Left lobe of liver (tissue), 2 donors: ENCODE data around the gene FMNL3. TPM values are rescaled to one million over a fixed set of nuclear protein-coding genes. Genes with fewer than 3 reads are reported as not detected.
A peak's percentile ranks its signal among the peaks of the same experiment; 100 is the strongest.
"Not testable (repeated sequence)": the region's sequence is repeated elsewhere in the genome, so short reads cannot be mapped to it uniquely, and the experiment has no call there.

Source experiments
- ATAC-seq: fragments of 200-7000 bp; cut with Tn5 transposase; one replicate; pipeline ENCODE4 v1.9.1; 2020; ENCODE audit warnings: mild to moderate bottlenecking, moderate library complexity
- DNase-seq: peaks from one replicate; pipeline ENCODE4 v3.0.0-alpha.2; 2020; ENCODE audit warnings: low spot score
- total RNA-seq: library from RNA; stranded (reverse); gene quantifications from one replicate; pipeline ENCODE4 v1.2.1, GENCODE V29; 2021
- donor health status: DM: no; HTN: no; CAD: no; lungs with moderate emphysema.
- donor health status: DM: no; HTN: yes; CAD: no.

The FMNL3 gene
- total RNA-seq, 1 donor from 2014 or later: 3.1 TPM

DNA sequence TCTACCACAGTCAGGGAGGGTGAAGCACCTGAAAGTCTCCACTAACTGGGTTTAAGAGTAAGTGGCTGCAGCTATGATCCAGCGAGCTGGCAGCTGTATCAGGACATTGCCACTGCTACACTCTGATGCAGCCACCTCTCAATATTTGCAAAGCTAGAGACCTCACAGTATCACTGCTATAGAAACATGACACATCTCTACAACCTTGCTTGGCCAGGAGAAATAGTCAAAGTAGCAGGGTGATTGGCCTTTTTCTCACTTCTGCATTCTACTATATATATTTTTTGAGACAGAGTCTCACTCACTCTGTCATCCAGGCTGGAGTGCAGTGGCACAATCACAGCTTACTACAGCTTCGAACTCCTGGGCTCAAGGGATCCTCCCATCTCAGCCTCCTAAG lies 9.3 kb upstream of the FMNL3 start:
- ATAC-seq (no peak), DNase-seq (no peak)

DNA sequence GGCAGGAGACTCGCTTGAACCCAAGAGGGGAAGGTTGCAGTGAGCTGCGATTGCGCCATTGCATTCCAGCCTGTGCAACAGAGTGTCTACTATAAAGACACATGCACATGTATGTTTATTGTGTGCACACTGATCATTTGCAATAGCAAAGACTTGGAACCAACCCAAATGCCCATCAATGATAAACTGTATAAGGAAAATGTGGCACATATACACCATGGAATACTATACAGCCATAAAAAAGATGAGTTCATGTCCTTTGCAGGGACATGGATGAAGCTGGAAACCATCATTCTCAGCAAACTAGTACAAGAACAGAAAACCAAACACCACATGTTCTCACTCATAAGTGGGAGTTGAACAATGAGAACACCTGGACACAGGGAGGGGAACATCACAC lies 6.7 kb upstream of the FMNL3 start:
- not testable (repeated sequence) for ATAC-seq, DNase-seq

DNA sequence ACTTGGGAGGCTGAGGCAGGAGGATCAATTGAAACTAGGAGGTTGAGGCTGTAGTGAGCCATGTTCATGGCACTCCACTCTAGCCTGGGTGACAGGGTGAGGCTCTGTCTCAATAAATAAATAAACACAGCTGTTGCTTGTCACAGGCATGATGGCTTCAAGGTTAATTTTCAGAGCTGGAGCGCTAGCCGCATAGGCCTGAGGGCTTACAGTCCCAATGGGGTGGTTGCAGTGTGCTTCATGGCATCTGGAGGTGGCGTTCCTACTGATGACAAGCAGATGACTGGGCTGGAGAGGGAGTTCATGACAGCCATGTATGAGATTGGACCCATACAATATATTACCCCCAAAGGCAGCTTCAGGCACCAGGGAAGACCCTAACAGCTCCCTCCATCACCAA lies 1.6 kb upstream of the FMNL3 start:
- no peak for ATAC-seq
- DNase-seq: no peak

DNA sequence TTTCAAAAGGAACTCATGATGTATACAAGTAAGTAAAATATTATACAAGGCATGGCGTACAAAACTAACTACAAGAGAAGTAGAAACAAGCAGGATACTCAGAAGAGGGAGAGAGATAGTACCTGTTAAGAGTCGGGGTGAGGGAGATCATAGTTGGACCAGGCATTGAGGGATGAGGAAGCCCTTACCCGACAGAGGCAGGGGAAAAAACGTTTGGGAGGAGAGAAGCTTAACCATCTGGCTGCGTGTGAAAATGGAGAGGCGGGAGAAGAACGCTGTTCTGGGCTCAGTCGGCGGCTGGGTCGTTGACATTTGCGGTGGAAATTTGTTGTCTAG lies 575 bp upstream of the FMNL3 start:
- no peak for DNase-seq

DNA sequence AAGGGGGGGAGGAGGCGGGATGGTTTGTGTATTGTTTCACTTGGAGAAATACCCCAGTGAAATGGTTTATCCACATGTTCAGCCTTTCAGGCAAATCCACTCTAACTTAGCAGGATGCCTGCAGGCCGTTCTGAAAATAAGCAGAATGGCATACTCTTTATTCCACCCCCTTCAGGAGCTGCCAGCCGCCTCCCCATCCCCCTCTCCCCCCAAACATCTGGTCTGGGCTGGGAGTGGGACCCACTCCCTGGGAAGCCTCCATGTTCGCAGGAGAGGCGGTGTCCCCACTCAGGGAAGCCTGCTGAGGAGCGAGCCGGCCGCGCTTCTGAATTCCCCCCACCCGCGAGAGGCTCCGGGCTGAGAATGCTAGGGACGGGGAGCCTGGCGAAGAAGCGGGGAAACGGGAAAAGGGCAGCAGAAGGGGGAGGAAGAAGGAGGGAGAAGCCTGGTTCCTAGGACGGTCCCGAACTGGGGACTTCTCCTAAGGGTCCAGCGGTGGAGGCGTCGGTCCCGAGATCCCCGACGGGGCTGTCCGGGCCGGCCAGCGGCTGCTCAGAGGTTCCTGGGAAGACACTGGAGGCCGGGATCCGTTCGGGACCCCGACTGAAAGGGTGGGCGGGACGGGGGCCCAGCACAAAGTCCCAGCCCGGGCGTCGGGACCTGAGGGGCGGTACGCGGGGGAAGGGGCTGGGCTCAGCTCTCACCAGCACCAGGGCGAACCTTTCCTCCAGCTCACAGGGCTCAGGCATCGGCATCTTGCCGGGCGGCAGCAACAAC lies 666 bp downstream of the FMNL3 start:
- peak; percentile 1 for ATAC-seq
- DNase-seq: peak; percentile 49

More for the DNA sequence above, 575 bp upstream of the FMNL3 start:
- no peak for ATAC-seq

DNA sequence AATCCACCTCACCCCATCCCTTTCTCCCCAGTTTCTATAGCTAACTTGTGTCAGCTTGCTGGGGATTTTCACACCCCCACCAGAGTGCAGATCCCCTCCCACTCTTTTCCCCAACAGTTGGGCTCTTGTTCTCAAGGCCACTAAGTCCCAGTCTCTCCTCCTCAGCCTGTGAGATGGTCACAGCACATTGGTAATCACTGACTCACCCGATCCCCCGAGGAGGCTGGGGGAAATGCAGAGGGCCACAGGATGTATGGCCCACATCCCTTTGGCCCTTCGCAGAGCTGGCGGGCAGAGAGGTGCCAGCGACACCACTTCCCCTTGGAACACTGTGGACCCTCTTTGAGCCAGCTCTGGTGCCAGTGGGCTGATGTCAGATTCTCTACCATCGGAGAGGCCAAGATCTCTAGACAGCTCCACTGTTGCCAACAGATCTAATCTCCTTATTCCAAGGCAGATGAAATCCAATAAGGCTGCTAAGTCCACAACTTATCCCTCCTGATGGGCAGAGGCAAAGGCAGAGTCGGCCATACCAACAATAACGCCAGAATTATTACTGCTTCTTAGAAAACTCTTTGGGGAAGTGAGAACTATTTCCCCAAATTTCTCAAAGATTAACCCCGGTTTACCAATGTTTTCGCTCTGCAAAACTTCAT lies 1.6 kb downstream of the FMNL3 start:
- no peak for DNase-seq
- ATAC-seq: no peak

DNA sequence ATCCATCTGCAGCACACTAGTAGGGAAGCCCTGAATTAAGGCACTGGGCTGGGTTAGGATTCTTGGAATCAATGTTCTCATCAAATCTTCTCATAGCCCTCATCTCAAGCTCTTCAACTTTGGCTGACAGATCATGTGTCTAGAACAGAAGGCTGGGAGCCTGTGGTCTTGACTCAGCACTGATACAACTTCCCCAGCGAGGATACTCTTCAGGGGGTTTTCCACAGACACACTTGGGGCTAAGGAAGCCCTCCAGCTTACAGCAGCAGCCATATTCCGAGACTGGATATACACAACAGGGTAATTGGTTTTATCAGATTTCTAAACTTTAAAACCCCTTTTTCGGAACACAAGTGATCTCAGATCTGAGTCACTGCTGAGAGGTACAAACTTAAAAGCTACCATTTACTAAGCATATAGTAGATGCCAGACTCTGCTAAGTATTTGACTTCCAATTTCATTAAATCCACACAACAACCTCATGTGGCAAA lies 3.5 kb downstream of the FMNL3 start:
- no peak for ATAC-seq
- no peak for DNase-seq

DNA sequence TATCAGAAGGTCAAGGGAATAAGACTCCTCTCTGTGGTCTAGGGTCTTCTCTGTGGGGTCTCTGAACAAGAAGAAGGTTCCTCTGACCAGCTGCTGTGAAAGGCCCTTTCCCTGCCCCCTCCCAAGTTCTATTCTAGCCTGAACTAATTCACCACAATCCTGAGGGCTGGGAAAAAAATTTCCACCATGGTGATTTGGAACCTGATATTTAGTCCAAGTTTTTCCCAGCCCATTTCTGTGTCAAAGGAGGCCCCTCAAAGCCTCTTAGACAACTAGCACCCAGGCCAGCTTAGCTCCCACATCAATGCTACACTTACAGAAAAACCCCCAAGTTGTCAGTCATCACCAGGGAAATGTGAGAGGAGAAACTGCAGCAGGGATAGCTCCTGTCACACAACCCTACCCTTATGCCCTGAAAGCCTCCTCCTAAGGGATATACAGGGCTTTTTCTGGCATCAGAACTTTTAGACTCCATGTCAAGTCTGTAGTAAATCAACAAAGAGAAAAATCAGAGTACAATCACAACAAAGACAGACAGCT lies 4.5 kb downstream of the FMNL3 start:
- ATAC-seq: no peak
- no peak for DNase-seq

DNA sequence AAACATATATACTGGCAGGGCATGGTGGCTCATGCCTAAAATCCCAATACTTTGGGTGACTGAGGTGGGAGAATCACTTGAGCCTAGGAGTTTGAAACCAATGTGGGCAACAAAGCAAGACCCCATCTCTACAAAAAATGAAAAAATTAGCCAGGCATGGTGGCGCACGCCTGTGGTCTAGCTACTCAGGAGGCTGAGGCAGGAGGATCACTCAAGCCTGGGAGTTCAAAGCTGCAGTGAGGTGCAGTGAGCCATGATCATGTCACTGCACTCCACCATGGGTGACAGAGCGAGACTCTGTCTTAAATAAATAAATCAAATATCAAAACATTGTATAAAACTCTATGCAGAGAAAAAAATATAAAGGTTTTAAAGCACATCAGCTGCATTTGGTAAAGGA lies 5.2 kb downstream of the FMNL3 start:
- DNase-seq (no peak), ATAC-seq (no peak)

DNA sequence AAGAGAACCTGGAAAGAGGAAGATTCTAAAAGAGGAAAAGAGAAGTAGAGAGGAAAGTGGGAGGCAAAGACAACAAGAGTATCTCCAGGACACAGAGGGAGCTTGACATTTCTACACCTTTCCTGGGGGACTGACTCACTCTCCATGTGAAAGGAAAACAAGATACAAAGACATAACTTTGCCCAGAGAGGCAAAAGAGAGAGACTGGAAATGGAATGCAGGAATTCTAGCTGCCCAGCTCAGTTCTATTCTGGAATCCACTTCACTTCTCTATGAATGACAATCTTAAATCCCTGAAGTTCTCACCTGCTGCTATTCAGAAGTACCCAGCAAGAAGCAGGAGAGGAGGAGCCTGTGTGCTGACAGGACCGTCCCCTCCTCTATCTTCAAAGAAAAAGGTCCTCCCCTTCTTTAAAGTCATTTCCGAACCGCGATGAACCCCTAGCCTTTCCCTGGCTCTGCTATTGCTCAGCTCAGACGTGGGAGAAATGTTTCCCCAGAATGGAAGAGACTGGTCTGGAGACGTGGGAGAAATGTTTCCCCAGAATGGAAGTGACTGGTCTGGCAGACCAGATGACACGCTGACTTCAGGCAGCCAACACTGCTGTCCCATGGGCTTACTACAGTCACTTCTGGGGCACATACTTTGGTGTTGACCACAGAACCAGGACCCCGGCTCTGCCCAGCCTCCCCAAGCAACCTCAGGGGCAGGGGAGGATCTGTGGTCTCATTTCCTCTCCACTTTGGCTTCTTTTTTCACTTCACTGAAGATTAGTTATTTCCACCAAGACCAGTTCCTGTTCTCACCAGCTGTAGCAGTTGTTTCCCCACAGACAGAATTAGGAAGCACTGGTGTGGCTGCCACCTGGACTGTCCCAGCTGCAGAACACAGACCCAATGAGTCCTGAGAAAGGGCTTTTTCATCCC lies 8.3 kb downstream of the FMNL3 start:
- no peak for DNase-seq

DNA sequence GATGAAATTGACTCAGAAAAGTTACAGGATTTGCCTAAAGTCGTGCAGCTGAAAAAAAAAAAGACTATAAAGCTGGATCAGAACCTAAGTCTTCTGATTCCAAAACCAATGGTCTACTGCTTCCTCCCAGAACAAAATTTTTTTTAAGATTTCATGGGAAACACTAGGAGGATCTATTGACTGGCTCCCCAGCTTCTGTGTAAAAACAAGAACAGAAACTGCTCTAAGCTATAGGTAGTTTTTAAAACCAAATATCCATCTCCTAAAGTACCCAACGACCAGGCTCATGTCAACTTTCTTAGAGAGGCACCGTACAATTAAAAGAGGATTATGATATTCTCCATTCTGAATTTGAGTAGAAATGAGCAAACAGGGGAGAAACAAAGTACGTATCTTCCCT lies 9.4 kb downstream of the FMNL3 start:
- ATAC-seq: no peak
- no peak for DNase-seq

More for the DNA sequence above, 8.3 kb downstream of the FMNL3 start:
- peak; percentile 35 for ATAC-seq

DNA sequence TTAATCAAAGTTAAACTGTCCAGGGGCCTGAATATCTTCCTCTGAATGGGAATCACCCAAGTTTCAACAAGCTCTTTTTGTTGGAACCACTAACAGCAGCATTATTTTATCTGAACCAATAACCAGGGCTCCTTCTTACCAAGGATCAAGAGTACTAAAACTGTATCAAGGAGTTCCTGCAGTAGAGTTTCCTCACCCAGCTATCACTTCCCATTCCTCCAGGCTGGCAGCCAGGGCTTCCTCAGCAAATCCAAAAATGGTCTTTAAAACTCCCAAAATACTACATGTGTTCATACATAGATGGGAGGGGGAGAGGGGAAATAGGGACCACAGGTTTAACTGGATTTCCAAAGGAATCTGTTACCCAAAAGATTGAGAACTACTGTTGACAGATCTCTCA lies 10.5 kb downstream of the FMNL3 start:
- ATAC-seq (no peak), DNase-seq (no peak)

DNA sequence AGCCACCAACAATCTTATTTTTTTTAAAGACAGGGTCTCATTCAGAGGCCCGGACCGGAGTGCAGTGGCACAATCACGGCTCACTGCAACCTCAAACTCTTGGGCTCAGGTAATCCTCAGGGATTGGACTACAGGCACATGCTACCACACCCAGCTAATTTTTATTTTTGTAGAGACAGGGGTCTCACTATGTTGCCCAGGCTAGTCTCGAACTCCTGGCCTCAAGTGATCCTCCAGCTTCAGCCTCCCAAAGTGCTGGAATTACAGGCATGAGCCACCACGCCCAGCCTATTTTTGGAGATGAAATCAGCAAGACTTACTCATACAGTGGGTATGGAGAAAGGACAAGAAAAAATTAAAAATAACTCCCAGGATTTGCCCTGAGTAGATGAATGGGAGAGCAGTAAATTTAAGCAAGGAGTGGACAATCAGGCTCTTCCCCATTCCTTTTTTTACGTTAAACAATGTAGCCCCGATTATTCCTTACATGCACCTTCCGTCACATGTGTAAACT lies 13.2 kb downstream of the FMNL3 start:
- no peak for ATAC-seq
- no peak for DNase-seq

DNA sequence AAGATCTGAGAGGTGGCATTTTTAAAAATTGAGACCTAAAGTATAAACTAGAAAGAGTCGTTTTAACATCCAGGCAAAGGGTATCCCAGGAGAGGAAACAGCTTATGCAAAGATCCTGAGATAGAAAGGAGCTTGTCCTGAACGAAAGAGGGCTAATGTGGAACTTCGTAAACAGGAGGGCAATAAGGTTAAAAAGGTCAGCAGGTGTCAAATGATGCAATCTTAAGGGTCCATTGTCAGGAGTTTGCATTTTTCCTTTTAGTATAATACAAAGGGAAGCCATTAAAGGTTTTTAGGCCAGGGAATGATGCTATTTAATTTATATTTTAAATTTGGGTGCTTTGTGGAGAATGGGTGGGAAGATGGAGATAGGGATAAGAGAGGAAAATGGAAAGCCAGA lies 14.4 kb downstream of the FMNL3 start:
- no peak for ATAC-seq

DNA sequence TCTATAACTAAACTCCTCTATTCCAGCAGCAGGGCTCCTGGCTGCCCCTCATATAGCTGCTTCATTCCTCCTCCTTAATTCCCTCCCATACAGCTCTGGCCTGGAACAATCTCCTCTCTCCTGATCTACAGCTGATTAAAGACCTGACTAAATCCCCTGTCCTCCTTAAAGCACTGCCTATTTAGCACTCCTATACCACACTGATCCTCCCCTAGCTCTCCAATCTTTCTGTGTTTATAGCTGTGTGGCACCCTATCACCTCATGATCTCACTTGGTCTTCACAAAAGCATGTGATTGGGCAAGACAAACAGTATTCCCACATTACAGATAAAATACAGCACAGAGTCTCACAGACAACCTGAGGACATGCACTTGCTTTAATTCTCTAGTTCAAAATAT lies 17.4 kb downstream of the FMNL3 start:
- DNase-seq (no peak), ATAC-seq (no peak)

More for the DNA sequence above, 14.4 kb downstream of the FMNL3 start:
- DNase-seq: no peak

DNA sequence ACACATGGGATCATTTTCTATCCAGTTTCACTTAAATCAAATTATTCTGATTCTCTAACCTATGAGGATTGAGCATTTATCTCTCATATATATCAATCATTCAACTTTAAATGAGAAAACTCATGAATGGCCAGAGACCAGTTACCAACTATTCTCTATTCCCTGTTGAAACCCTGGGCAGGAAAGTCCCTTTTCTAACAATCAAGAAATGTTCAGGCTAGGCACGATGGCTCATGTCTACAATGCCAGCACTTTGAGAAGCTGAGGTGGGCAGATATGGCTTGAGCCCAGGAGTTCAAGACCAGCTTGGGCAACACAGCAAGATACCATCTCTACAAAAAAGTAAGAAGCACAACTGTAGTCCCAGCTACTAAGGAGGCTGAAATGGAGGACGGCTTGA lies 18.0 kb downstream of the FMNL3 start:
- no peak for DNase-seq
- ATAC-seq: no peak

DNA sequence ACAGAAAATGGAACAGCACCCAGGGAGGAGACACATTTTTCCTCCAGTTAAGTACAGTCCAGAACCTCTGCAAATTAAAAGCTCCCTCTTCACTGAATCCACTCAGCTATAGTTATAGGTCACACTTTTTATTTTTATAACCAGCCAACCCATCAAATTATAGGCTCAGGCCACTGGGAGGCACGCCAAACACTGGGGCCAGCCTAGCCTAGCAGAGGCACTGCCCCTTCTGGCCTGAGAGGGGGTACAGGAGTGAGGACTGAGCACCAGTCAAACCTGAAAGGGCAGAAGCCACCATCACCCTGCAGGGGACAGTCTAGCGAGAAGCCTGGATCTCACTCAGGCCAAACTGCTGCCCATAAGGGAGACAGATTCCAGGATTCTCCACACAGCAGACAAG lies 19.3 kb downstream of the FMNL3 start:
- DNase-seq (no peak), ATAC-seq (no peak)

DNA sequence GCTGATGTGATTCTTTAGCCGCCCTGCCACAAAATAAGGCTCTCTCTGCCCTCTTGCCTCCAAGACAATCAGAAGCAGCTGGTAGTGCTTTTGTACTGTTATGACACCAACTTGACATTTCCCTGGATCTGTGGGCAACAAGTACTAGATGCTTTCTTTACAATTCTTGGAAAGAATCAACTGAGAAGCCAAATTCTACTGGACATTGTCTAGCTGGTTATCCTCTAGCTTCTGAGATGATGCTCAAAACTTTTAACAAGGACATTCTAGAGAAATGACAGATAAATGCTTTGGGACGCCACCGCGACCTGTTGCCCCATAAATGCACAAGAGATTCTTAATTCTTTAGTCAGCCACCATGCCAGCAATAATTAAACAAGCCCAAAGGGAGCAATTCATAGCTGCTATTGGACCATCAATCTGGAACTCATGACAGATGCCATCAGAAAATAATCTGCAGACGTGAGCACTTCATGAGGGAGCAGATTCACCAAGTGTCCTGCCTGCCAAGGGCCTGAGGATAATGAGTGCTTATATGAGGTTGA lies 22.8 kb downstream of the FMNL3 start:
- ATAC-seq: no peak
- DNase-seq: no peak

DNA sequence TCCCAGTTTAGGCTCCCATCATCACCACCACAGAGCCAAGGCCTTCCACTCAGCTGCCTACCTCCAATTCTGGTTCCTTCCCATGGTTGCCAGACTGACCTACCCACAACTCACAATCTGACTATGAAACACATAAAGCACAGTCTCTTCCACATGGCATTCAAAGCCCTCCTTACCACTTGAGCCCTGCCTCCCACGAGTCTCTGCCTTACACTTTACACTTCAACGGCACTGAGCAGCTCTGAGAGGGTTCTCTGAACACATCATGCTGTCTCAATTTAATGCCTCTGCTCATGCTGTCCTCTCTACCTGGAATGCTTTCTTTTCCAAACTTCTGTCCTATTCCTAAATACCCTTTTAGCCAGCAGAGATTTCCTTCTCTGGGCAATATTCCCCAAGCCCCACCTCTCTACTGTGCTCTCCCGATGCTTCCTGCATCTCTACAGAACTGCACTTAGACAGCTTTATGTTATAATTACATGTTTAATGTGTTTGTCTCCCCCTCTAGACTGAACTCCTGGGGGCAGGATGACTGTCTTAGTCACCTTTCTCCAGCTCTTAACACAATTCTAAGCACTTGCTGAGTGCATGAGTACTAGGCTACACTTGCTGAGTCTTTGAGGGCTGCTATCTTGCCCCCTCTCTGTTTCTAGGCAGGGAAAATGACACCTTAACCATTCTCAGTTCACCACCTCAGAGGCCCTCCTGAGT lies 23.5 kb downstream of the FMNL3 start:
- ATAC-seq (no peak), DNase-seq (no peak)

DNA sequence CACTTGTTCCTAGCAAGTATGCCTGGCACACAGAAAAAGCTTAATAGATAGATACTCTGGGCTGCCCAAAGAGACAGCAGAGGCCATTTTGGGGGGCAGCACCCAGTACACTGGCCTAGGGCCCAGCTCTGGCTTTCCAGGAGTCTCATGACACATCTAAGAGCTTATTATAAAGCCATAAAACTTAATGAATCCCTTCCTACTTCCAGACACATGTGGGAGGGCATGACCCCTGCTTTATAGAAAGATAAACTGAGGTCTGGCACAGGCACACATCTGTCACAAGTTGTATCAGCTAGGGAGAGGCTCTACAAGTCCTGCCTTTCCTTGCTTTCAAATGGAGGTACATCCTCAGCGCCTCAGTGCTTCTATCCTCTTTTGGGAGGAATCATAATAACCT lies 27.1 kb downstream of the FMNL3 start:
- ATAC-seq: no peak

More for the DNA sequence above, 27.1 kb downstream of the FMNL3 start:
- no peak for DNase-seq
